NCI-H2196 treated with DMSO at 0.1 percent for 48 hours (cell line): ENCODE measurements around the gene REV1.
"Not testable (repeated sequence)": the region's sequence is repeated elsewhere in the genome, so short reads cannot be mapped to it uniquely, and the experiment has no call there.

Source experiments
- DNase-seq: peaks from one replicate; lab custom pipeline; 2025; ENCODE audit not compliant: unreplicated experiment; lab: John Stamatoyannopoulos, UW

The REV1 gene

DNA sequence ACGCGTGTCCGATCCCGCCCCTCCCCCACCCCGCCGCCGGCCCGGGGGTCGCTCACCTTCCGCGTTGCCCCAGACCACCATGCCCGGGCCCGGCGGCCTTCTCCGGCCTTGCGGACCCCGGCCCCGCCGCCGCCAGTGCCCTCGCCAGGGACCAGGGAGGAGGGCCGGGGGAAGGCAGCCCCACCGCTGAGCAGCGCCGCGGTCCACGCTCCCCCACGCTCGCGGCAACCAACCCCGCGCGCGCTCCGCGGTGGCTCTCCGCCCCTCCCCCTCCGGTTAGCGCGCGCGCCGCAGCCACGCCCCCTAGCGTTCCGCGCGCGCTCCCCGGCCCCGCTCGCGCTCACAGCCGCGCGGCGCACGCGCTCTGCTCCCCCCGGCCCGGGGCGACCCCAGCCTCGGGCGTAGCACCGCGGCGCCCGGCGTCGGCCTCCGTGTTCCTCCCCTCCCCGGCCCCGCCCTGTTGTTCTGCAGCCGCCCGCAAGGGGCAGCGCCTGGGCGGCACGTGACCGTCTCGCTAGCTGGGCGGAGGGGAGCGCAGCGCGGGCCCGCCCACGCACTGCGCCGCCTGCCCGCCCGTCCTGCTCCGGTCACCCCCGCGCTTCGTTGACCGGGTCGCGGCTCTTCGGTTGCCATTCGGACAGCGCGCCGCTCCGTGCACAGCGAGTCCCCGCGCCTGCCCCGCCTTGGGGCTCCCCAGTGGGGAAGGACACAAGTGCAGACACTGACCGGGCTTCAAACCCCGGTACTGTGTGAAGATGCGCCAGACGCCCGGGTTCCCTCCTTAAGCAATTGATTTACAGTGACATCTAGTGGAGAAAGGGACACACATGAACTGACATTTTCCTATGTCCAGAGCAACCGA is at the start of gene REV1:
REV1 (minus strand) TSS at position 257 of the 862 bp plus-strand sequence. CDS start 25,042 bp downstream, outside the sequence.
- DNase-seq, result peak; percentile 99

DNA sequence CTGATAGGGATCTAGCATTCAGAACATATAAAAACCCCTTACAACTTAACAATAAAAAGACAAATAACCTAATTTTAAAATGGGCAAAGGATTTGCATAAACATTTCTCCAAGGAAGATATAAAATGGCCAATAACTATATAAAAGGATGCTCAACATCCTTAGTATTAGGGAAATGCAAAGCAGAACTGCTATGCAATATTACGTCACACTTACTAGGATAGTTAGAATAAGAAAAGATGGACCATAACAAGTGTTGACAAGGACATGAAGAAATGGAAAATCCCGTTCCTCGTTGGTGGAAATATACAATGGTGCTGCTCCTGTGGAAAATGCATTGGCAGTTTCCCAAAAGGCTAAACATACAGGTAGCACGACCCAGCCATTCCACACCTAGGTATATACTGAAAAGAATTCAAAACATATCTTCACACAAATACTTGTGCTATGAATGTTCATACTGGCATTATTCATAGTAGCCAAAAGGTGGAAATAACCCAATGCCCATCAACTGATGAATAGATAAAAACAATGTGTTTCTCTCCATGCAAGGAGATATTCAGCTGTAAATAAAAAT is 48.2 kb upstream of the REV1 start:
- no peak for DNase-seq

- no peak for DNase-seq
These were observed 34.2 kb upstream of the REV1 start for GRCh38 chr2:99524056-99524455.

DNA sequence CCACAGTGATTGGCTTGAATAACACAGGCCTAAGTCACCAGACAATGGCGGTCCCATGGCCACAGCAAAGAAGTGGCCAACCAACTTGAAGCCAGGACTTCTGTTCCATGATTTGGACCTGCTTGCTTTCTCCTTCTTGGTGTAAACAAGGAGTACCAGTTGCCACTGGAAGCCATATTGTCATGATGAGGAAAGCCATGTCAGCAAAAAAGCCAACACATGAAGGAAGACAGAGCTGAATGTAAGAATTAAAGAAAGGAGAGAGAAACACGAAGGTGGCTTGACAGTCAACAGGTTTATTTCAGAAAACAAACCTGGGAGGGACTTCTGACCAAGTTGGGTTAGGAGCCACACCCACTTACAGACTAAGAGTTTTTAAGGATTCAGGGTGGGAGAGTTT is 32.3 kb upstream of the REV1 start:
- no peak for DNase-seq

GRCh38 chr2:99520813-99521212 is 31.0 kb upstream of the REV1 start:
- DNase-seq, result no peak

DNA sequence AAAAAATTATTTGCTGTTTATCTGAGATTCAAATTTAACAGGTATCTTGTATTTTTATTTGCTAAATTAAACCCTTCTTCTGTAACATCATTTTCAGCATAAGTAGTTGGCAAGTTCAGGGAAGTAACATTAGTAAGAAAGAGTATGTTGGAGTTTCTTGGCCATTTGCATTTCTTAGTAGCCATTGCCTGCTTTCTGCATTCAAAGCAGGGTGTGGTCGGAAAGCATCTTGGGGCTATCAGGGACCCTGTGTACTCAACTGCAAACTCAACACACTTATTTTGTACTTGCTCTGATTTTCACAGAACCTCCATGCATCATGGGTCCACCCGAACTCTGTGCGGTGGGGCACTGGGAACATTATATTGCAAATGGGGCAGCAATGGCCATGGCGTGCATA is 30.4 kb upstream of the REV1 start:
- DNase-seq, result no peak

- no peak for DNase-seq
These were observed 24.5 kb upstream of the REV1 start for GRCh38 chr2:99514357-99514756.

GRCh38 chr2:99512181-99512591 is 22.4 kb upstream of the REV1 start:
- DNase-seq, result no peak

DNA sequence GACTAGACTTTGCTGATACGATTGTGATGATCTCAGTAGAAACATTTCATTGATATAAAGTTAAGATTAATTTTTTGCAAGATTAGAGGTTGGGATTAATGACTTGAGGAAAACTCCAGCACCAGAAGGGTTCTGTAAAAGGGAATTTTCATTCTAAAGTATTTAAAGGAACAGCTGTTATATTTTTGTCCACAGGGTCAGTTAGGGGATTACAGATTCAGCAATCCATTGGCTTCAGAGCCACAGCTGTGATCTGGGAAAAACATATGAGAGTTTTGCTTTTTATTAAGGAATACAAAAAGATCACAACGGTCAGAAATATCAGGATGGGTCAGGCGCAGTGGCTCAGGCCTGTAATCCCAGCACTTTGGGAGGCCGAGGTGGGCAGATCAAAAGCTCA is 19.6 kb upstream of the REV1 start:
- DNase-seq, result no peak

DNA sequence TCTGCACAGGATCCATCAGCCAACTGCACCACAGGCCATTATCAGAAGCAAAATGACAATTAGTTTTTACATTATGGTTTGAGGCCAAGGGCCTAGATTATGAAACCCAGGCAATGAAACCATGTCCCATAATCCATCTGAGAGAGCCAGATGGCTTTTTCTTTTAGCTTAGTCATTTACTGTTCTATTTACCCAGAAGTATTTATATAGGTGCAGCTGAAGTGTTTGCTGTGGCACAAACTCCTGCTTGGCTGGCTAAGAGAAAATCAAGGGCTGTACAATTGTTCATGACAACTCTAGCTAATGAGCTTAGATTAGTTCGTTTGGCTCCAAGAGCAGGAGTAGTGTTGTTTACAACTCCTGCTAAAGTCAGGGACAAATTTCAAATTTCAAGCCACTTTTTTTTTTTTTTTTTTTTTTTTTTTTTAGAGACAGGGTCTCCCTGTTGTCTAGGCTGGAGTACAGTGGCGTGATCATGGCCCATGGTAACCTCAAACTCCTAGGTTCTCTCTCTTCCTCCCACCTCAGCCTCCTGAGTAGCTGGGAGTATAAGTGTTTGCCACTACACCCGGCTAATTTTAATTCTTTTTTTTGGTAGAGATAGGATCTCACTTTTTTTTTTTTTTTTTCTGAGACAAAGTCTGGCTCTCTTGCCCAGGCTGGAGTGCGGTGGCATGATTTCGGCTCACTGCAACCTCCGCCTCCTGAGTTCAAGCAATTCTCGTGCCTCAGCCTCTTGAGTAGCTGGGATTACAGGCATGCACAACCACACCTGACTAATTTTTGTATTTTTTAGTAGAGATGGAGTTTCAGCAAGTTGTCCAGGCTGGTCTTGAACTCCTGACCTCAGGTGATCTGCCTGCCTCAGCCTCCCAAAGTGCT is 18.4 kb upstream of the REV1 start:
- peak; percentile 95 for DNase-seq

GRCh38 chr2:99504844-99505584 is 15.2 kb upstream of the REV1 start:
- no peak for DNase-seq

- not testable (repeated sequence) for DNase-seq
These were observed 14.0 kb upstream of the REV1 start for GRCh38 chr2:99503662-99504416.

DNA sequence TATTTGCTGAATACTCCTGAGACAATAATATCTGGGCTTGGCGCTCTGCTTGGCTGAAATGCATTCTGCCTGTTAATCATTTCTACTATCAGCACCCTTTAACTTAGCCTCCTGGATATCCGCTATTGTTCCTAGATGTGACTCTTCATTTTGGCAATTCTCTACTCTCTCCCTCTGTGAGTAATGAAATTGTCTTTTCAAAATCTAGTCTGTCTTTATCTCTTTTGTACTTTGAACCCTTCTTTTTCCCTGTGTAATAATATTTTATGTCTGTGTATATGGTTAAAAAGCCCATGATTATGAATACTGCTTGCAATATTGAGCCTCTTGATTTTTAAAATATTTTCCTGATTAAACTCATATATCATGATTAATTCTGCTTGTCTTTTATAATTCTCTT is 6.2 kb upstream of the REV1 start:
- no peak for DNase-seq

DNA sequence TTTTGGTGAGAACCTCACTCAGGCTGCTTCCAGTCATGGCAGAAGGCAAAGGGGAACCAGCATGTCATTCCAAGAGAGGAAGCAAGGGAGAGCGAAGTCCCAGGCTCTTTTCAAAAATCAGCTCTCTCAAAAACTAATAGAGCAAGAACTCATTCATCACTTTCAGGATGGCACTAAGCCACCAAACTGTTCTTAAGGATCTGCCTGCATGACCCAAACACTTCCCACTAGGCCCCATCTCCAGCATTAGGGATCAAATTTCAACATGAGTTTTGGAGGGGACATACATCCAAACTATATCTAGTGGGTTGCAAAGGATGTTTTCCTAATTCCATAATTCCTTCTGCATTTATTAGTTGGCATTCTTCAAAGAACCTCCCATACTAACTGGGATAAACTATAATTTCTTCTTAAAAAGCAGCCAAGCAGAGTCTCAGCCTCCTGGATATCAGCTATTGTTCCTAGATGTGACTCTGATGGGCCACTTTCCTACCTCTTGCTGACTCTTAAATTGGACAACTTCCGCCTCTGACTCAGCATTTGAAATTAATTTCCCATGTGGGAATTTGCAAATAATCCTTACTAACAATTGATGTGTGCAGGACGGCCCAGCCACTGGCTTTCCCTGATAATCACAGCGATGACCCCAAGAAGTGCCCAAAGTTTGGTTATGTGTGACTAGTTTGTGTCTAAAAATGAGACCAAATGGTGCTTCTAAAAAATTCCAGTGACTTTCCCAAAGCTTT is 5.5 kb upstream of the REV1 start:
- no peak for DNase-seq

- no peak for DNase-seq
These were observed 2.9 kb upstream of the REV1 start for GRCh38 chr2:99492721-99493120.

GRCh38 chr2:99490623-99491461 is 1.0 kb upstream of the REV1 start:
- no peak for DNase-seq

- peak; percentile 44 for DNase-seq
These were observed 605 bp downstream of the REV1 start for GRCh38 chr2:99489063-99489760.

DNA sequence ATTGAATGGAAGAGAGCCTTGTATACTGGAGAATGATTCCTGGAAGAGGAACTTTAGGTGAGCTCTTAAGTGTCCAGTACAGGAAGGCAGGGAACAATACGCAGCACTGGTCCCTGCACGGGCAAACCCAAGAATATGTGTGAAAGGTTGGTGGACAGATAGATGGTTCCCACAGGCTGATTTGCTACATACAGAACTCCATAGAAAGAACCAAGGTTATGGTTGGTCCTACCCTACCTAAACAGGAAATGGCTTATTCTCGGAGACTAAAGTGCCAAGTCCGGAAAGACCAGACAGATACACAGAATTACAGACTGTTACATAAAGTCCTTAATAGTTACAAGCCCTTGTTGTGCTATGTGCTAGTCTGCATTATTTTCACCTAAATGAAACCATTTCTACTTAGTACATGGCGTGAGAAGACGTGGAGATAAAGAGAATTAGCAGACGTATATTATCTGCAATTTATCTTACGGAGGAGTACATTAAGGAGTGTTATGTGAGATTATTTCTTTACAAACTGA is 1.2 kb downstream of the REV1 start:
- DNase-seq, result no peak
